MM.1S (cell line): ENCODE data around the gene FAM186B.

ENCODE experiments used
- DNase-seq: peaks from one replicate; pipeline ENCODE4 v3.0.0-alpha.2; 2015
- H2AFZ ChIP-seq: fragments of 300-600 bp; sonication (generic); 2 replicates; pipeline ENCODE4 v1.6.0; 2016; ENCODE audit warnings: antibody characterized with exemption, low read length
- H3F3A ChIP-seq: fragments of 300-600 bp; sonication (generic); 2 replicates; pipeline ENCODE4 v1.6.1; 2016; ENCODE audit warnings: mild to moderate bottlenecking, antibody characterized with exemption, low read length, moderate library complexity, mixed read lengths; ENCODE audit not compliant: insufficient read depth
- H3K27ac ChIP-seq: fragments of 300-600 bp; sonication (generic); 2 replicates; pipeline ENCODE4 v1.5.1; 2016; ENCODE audit warnings: mild to moderate bottlenecking, low read length
- H3K27me3 ChIP-seq: fragments of 300-600 bp; sonication (generic); replicated peaks from 2 replicates; pipeline ENCODE4 v1.6.0; 2016; ENCODE audit warnings: low read length; ENCODE audit not compliant: insufficient read depth
- H3K36me3 ChIP-seq: fragments of 300-600 bp; sonication (generic); replicated peaks from 2 replicates; pipeline ENCODE4 v1.6.1; 2016; ENCODE audit warnings: mild to moderate bottlenecking, low read length, mixed read lengths; ENCODE audit not compliant: insufficient read depth
- H3K4me1 ChIP-seq: fragments of 300-600 bp; sonication (generic); 2 replicates; pipeline ENCODE4 v1.6.1; 2016; ENCODE audit warnings: low read length, mixed read lengths
- H3K4me2 ChIP-seq: fragments of 300-600 bp; sonication (generic); 2 replicates; pipeline ENCODE4 v1.6.0; 2016; ENCODE audit warnings: low read depth, low read length
- H3K4me3 ChIP-seq: fragments of 300-600 bp; sonication (generic); 2 replicates; pipeline ENCODE4 v1.5.1; 2016; ENCODE audit warnings: low read length, mixed read lengths
- H3K79me2 ChIP-seq: fragments of 300-600 bp; sonication (generic); 2 replicates; pipeline ENCODE4 v1.6.1; 2016; ENCODE audit warnings: mixed run types, low read length, mixed read lengths
- H3K9ac ChIP-seq: fragments of 300-600 bp; sonication (generic); 2 replicates; pipeline ENCODE4 v1.6.1; 2016; ENCODE audit warnings: low read length, mixed read lengths
- H3K9me2 ChIP-seq: fragments of 300-600 bp; sonication (generic); replicated peaks from 2 replicates; pipeline ENCODE4 v1.6.1; 2016; ENCODE audit warnings: mild to moderate bottlenecking, low read length, mixed read lengths; ENCODE audit not compliant: insufficient read depth
- H3K9me3 ChIP-seq: fragments of 300-600 bp; sonication (generic); replicated peaks from 2 replicates; pipeline ENCODE4 v1.6.1; 2016; ENCODE audit warnings: mild to moderate bottlenecking, low read length, mixed read lengths; ENCODE audit not compliant: insufficient read depth
- H4K20me1 ChIP-seq: fragments of 300-600 bp; sonication (generic); 2 replicates; pipeline ENCODE4 v1.6.1; 2016; ENCODE audit warnings: mild to moderate bottlenecking, low read length, moderate library complexity, mixed read lengths; ENCODE audit not compliant: insufficient read depth
- EZH2 ChIP-seq: fragments of 300-600 bp; sonication (generic); optimal IDR thresholded peaks from 2 replicates; pipeline ENCODE3; 2017; ENCODE audit warnings: low read depth, mild to moderate bottlenecking, antibody characterized with exemption, low read length, mixed read lengths
- EZH2phosphoT487 ChIP-seq: fragments of 300-600 bp; sonication (generic); IDR thresholded peaks from 2 replicates; pipeline ENCODE4 v1.6.1; 2018; ENCODE audit warnings: antibody characterized with exemption, low read length
- TF ChIP-seq, protein P1 (sequence below): fragments of 300-600 bp; sonication (generic); IDR thresholded peaks from 2 replicates; pipeline ENCODE4 v1.5.1; 2016; ENCODE audit warnings: antibody characterized with exemption, low read length, mixed read lengths

The FAM186B gene

DNA sequence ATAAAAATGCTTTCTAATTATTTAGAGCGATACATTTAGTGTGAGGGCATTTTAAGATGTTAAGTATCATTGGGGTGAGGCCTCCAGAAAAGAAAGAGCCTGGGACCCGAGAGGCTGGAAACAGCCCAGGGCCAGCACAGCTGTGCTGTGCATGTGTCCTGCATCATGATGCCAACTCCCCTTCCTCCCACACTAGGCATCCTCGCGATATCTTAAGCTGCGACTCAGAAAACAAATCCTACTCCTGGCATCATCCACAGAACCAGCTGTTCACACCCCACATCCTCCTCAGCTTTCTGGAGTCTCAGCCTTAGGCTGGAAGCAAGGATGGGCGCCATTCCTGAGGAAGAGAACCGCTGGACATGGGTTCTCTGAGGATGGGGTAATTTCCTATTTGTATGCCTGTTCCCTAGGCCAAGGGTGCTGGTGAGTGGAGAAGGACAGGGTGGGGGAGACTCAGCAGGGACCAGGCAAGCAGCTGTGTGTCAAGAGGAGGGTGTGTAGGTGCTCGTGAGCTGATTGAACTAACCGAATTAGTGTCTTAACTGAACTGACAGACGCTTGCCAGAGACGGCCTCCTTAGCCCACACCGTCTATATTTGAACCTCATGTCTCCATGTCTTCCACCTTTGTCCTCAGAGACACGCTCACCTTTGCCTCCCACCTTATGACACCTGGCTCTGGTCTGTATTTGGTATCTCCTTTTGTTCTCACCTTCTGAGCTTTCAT lies 21.9 kb downstream of the FAM186B start:
- no peak overlapping the region for H3K4me3 ChIP-seq
- H3K9ac ChIP-seq = no peak overlapping the region
- H2AFZ ChIP-seq = no peak overlapping the region
- peaks cover 6% of the 10 kb centered on the region; the same call in 1 of the 2 replicates for H3F3A ChIP-seq
- H3K9me2 ChIP-seq = no peaks in the 10 kb centered on the region
- TF ChIP-seq EZH2 (no peak), EZH2phosphoT487 (no peak)
- TF ChIP-seq, protein P1, sequence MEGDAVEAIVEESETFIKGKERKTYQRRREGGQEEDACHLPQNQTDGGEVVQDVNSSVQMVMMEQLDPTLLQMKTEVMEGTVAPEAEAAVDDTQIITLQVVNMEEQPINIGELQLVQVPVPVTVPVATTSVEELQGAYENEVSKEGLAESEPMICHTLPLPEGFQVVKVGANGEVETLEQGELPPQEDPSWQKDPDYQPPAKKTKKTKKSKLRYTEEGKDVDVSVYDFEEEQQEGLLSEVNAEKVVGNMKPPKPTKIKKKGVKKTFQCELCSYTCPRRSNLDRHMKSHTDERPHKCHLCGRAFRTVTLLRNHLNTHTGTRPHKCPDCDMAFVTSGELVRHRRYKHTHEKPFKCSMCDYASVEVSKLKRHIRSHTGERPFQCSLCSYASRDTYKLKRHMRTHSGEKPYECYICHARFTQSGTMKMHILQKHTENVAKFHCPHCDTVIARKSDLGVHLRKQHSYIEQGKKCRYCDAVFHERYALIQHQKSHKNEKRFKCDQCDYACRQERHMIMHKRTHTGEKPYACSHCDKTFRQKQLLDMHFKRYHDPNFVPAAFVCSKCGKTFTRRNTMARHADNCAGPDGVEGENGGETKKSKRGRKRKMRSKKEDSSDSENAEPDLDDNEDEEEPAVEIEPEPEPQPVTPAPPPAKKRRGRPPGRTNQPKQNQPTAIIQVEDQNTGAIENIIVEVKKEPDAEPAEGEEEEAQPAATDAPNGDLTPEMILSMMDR = no peak
- no peaks in the 10 kb centered on the region for H4K20me1 ChIP-seq
- no peaks in the 10 kb centered on the region for H3K27me3 ChIP-seq
- no peaks in the 10 kb centered on the region for H3K79me2 ChIP-seq
- H3K27ac ChIP-seq = no peak overlapping the region
- DNase-seq = no peak
- no peak overlapping the region for H3K4me2 ChIP-seq
- peaks cover 15% of the 10 kb centered on the region for H3K4me1 ChIP-seq
- H3K9me3 ChIP-seq = no peaks in the 10 kb centered on the region
- H3K36me3 ChIP-seq = no peaks in the 10 kb centered on the region

DNA sequence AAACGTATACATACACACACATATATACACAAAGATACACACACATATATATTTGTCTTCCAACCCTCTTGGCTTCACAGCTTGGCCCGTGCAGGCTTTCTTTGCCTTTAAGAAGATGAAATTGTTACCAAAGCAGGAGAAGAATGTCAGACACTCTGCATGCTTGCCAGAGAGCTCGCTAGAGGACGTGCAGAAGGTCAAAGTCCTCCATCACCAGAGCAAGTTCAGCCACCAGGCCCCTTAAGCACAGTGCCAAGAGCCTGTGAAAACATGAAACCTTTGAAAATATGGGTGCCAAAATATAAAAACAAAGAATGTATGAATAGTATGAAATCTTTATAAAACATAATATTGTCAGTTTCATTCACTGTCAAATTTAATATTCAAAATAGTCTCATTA lies 22.6 kb downstream of the FAM186B start:
- no peaks in the 10 kb centered on the region for H4K20me1 ChIP-seq
- H3K9me2 ChIP-seq = no peaks in the 10 kb centered on the region
- H3K36me3 ChIP-seq = no peaks in the 10 kb centered on the region
- H3K79me2 ChIP-seq = no peaks in the 10 kb centered on the region
- no peak overlapping the region for H3K4me2 ChIP-seq
- peaks cover 15% of the 10 kb centered on the region for H3K4me1 ChIP-seq
- H3K9me3 ChIP-seq = no peaks in the 10 kb centered on the region
- peaks cover 6% of the 10 kb centered on the region; the same call in 1 of the 2 replicates for H3F3A ChIP-seq
- no peak overlapping the region for H2AFZ ChIP-seq
- no peak for DNase-seq
- H3K4me3 ChIP-seq = no peak overlapping the region
- H3K27me3 ChIP-seq = no peaks in the 10 kb centered on the region
- TF ChIP-seq, protein P1 = no peak
- TF ChIP-seq EZH2 (no peak), EZH2phosphoT487 (no peak)
- no peak overlapping the region for H3K27ac ChIP-seq
- H3K9ac ChIP-seq = no peak overlapping the region

DNA sequence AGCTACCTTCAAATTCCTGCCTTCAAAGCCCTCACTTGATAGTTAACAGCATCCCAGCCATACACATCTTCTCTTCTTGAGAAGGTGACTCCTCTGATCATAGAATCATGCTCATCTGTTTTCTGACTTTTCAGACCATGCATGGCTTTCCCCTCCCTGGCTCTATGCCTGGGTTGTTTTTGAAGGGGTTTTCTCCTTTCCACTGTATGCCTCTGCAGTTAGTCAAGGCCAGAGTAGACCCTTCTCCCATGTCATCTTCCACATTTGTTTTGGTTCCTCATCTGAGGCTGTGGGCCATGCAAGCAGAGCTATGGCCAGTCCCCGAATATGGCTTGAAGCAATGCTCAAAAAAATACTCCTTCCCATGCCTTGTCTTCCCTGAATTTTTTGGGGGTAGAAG lies 23.2 kb downstream of the FAM186B start:
- DNase-seq = no peak

More for the DNA sequence above, 23.2 kb downstream of the FAM186B start:
- Histone ChIP-seq H3F3A (peaks cover 6% of the 10 kb centered on the region; the same call in 1 of the 2 replicates), H2AFZ (no peak overlapping the region), H3K9me3 (no peaks in the 10 kb centered on the region), H3K27me3 (no peaks in the 10 kb centered on the region), H3K4me1 (peaks cover 15% of the 10 kb centered on the region), H3K4me2 (no peak overlapping the region), H3K36me3 (no peaks in the 10 kb centered on the region), H3K79me2 (no peaks in the 10 kb centered on the region), H3K27ac (no peak overlapping the region), H3K9ac (no peak overlapping the region), H4K20me1 (no peaks in the 10 kb centered on the region), H3K9me2 (no peaks in the 10 kb centered on the region), H3K4me3 (no peak overlapping the region)
- TF ChIP-seq EZH2 = no peak
- TF ChIP-seq, protein P1 = no peak
- no peak for TF ChIP-seq EZH2phosphoT487
